Measurements from ENCODE around the gene NUMBL.

GRCh38 chr19:40690050-40690692 is at the start of gene NUMBL:
- no peak for TF ChIP-seq CTCF (IDR thresholded peaks at IDR 0.05 in 4 of 5, conservative IDR thresholded peaks at IDR 0.05 in 1 of 5)
- peak; percentile 64 to 68 for TF ChIP-seq POLR2A (IDR thresholded peaks at IDR 0.05)

Data from gastrocnemius medialis (tissue), 4 donors.